Cardiac fibroblast (primary cell): ENCODE measurements around the gene SYNPO.

ENCODE experiments used
- DNase-seq, 2 donors: peaks; one replicate each; pipeline versions ENCODE4 v3.0.0 to v3.0.0-alpha.2; 2010; ENCODE audit warnings: low read depth in 2 of 2
- H3K4me3 ChIP-seq, 2 donors: replicated peaks in 1 of 2; 1 replicate in 1 of 2; 2 replicates in 1 of 2; pipeline ENCODE4 v1.5.1; 2011; ENCODE audit warnings: low read depth in 2 of 2, low read length in 2 of 2, mild to moderate bottlenecking in 2 of 2, moderate library complexity in 1 of 2
- CTCF ChIP-seq: IDR thresholded peaks from one replicate; pipeline ENCODE4 v1.5.1; 2011; ENCODE audit warnings: low read depth, mild to moderate bottlenecking, low read length, inconsistent platforms

Gene SYNPO

GRCh38 chr5:150640311-150641005 lies at the start of gene SYNPO:
TSS of gene SYNPO (plus strand) at chr5:150640660. CDS start at chr5:150648276, 7,616 bp downstream.
- H3K4me3 ChIP-seq = peak within 1 kb of the TSS; percentile 51 to 61
- no peak for TF ChIP-seq CTCF
- DNase-seq = peak; percentile 97 to 98

GRCh38 chr5:150590979-150591695 lies 49.3 kb upstream of the SYNPO start:
- no peak overlapping the region for H3K4me3 ChIP-seq
- no peak for TF ChIP-seq CTCF
- DNase-seq = peak in 1 of 2 donors; percentile 70

- no peak overlapping the region for H3K4me3 ChIP-seq
- TF ChIP-seq CTCF = no peak
- peak in 1 of 2 donors; percentile 54 for DNase-seq
Observed at GRCh38 chr5:150593593-150593992, 46.9 kb upstream of the SYNPO start.

- H3K4me3 ChIP-seq = no peak overlapping the region
- no peak for TF ChIP-seq CTCF
- DNase-seq = no peak
Observed at GRCh38 chr5:150593996-150594395, 46.5 kb upstream of the SYNPO start.

- no peak overlapping the region for H3K4me3 ChIP-seq
- no peak for TF ChIP-seq CTCF
- DNase-seq = peak; percentile 51 to 96
Observed at GRCh38 chr5:150595466-150596031, 44.9 kb upstream of the SYNPO start.

- no peak for TF ChIP-seq CTCF
- H3K4me3 ChIP-seq = no peak overlapping the region
- DNase-seq = peak in 1 of 2 donors; percentile 53
Observed at GRCh38 chr5:150596313-150596712, 44.1 kb upstream of the SYNPO start.
